GM12892 (cell line): Measurements from ENCODE around the gene ZNRD2.

Experiments
- POLR2A ChIP-seq: IDR thresholded peaks from 2 replicates; pipeline ENCODE4 v1.6.1; 2011; ENCODE audit warnings: low read depth, low read length, control low read depth
- POLR2AphosphoS5 ChIP-seq: IDR thresholded peaks from 2 replicates; pipeline ENCODE4 v1.6.1; 2011; ENCODE audit warnings: low read depth, low read length, control low read depth

DNA sequence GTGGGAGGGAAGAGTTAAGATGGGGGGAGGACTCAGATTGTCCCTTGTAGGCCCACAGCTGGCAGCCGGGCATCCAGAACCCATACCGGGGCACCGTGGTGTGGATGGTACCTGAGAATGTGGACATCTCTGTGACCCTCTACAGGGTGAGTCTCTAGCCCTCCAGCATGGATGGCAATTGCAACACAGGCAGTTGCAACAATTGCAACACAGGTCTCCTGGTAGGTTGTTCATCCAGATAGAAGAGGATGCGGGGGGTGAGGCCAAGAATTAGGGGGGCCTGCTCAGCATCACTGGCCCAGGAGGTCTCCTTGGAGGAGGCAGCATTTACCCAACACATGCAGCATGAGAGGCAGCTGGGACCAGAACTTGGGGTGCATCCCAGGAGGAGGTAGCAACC lies 9.0 kb downstream of the ZNRD2 start:
- no peak for TF ChIP-seq POLR2A
- no peak for TF ChIP-seq POLR2AphosphoS5
